ENCODE data around the gene WDR33.
A peak's percentile ranks its signal among the peaks of the same experiment; 100 is the strongest.

WDR33 gene

GRCh38 chr2:127669056-127669455 is 141.9 kb downstream of the WDR33 start:
- no peak for DNase-seq

GRCh38 chr2:127665267-127665893 is 145.6 kb downstream of the WDR33 start:
- no peak for DNase-seq

- DNase-seq = no peak
Measured at GRCh38 chr2:127664895-127665225, 146.1 kb downstream of the WDR33 start.

- DNase-seq = peak; percentile 57
Measured at GRCh38 chr2:127664065-127664894, 146.7 kb downstream of the WDR33 start.

- no peak for DNase-seq
Measured at GRCh38 chr2:127663566-127664064, 147.4 kb downstream of the WDR33 start.

GRCh38 chr2:127662937-127663565 is 147.9 kb downstream of the WDR33 start:
- no peak for DNase-seq

GRCh38 chr2:127661949-127662510 is 148.9 kb downstream of the WDR33 start:
- DNase-seq = no peak

- DNase-seq = no peak
Measured at GRCh38 chr2:127661072-127661649, 149.8 kb downstream of the WDR33 start.

- DNase-seq = no peak
Measured at GRCh38 chr2:127660291-127660578, 150.7 kb downstream of the WDR33 start.

GRCh38 chr2:127659408-127660290 is 151.3 kb downstream of the WDR33 start:
- no peak for DNase-seq

- no peak for DNase-seq
Measured at GRCh38 chr2:127658641-127659407, 152.1 kb downstream of the WDR33 start.

GRCh38 chr2:127658146-127658545 is 152.8 kb downstream of the WDR33 start:
- no peak for DNase-seq

- no peak for DNase-seq
Measured at GRCh38 chr2:127657232-127657595, 153.8 kb downstream of the WDR33 start.

GRCh38 chr2:127656569-127657231 is 154.3 kb downstream of the WDR33 start:
- no peak for DNase-seq

- DNase-seq = no peak
Measured at GRCh38 chr2:127655209-127656073, 155.5 kb downstream of the WDR33 start.

GRCh38 chr2:127654838-127655175 is 156.2 kb downstream of the WDR33 start:
- no peak for DNase-seq

- DNase-seq = no peak
Measured at GRCh38 chr2:127654084-127654837, 156.7 kb downstream of the WDR33 start.

- no peak for DNase-seq
Measured at GRCh38 chr2:127653421-127654083, 157.4 kb downstream of the WDR33 start.
